HG02885 (cell line): ENCODE measurements around the gene GPC6.

ENCODE experiments used
- ATAC-seq: cut with Tn5 transposase; IDR thresholded peaks from one replicate; pipeline ENCODE4 v1.9.1; 2021; ENCODE audit warnings: mild to moderate bottlenecking; ENCODE audit not compliant: unreplicated experiment, poor library complexity

GPC6 gene

GRCh38 chr13:94242554-94242953 lies 1015.9 kb downstream of the GPC6 start:
- ATAC-seq: no peak

- no peak for ATAC-seq
These were observed 1016.9 kb downstream of the GPC6 start for GRCh38 chr13:94243551-94243950.

- ATAC-seq: no peak
These were observed 1019.9 kb downstream of the GPC6 start for GRCh38 chr13:94246495-94246894.

- no peak for ATAC-seq
These were observed 1021.3 kb downstream of the GPC6 start for GRCh38 chr13:94247890-94248289.

GRCh38 chr13:94248454-94249228 lies 1022.0 kb downstream of the GPC6 start:
- no peak for ATAC-seq

- ATAC-seq: no peak
These were observed 1022.9 kb downstream of the GPC6 start for GRCh38 chr13:94249512-94249911.

GRCh38 chr13:94251831-94252608 lies 1025.4 kb downstream of the GPC6 start:
- ATAC-seq: no peak

GRCh38 chr13:94254737-94255136 lies 1028.1 kb downstream of the GPC6 start:
- no peak for ATAC-seq

GRCh38 chr13:94256721-94257120 lies 1030.1 kb downstream of the GPC6 start:
- ATAC-seq: no peak

- ATAC-seq: no peak
These were observed 1033.4 kb downstream of the GPC6 start for GRCh38 chr13:94259984-94260383.

- ATAC-seq: no peak
These were observed 1034.6 kb downstream of the GPC6 start for GRCh38 chr13:94261163-94261562.

- no peak for ATAC-seq
These were observed 1036.4 kb downstream of the GPC6 start for GRCh38 chr13:94263038-94263437.

GRCh38 chr13:94267581-94268366 lies 1041.2 kb downstream of the GPC6 start:
- no peak for ATAC-seq

- ATAC-seq: no peak
These were observed 1042.1 kb downstream of the GPC6 start for GRCh38 chr13:94268661-94269060.

- no peak for ATAC-seq
These were observed 1043.0 kb downstream of the GPC6 start for GRCh38 chr13:94269557-94269956.

GRCh38 chr13:94270556-94270955 lies 1043.9 kb downstream of the GPC6 start:
- ATAC-seq: no peak

- no peak for ATAC-seq
These were observed 1045.4 kb downstream of the GPC6 start for GRCh38 chr13:94272038-94272437.

- no peak for ATAC-seq
These were observed 1053.7 kb downstream of the GPC6 start for GRCh38 chr13:94280349-94280748.

- no peak for ATAC-seq
These were observed 1054.2 kb downstream of the GPC6 start for GRCh38 chr13:94280845-94281244.

- no peak for ATAC-seq
These were observed 1060.0 kb downstream of the GPC6 start for GRCh38 chr13:94286581-94286980.
